ENCODE measurements around the gene CDK15.

DNA sequence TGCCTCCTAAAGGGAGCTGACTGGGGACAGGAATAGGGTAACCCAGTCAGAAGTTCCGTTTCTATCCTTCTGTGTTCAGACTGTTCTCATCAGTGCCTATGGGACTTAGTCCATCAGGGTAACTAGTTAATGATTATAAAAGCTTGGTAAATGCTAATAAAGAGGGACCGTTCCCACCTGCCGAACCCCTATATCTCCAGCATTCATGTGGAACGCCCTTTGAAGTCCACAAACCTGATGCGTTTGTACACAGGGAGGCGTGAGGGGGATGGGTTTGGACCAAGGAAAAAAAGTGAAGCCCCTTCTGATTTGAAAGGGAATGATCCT, 112.9 kb downstream of the CDK15 start:
- TF ChIP-seq ZNF146 (tag by site-specific recombination; IDR thresholded peaks at IDR 0.05): no peak
- no peak for TF ChIP-seq ZNF629 (tag by site-specific recombination; IDR thresholded peaks at IDR 0.05)
- TF ChIP-seq, protein P1, sequence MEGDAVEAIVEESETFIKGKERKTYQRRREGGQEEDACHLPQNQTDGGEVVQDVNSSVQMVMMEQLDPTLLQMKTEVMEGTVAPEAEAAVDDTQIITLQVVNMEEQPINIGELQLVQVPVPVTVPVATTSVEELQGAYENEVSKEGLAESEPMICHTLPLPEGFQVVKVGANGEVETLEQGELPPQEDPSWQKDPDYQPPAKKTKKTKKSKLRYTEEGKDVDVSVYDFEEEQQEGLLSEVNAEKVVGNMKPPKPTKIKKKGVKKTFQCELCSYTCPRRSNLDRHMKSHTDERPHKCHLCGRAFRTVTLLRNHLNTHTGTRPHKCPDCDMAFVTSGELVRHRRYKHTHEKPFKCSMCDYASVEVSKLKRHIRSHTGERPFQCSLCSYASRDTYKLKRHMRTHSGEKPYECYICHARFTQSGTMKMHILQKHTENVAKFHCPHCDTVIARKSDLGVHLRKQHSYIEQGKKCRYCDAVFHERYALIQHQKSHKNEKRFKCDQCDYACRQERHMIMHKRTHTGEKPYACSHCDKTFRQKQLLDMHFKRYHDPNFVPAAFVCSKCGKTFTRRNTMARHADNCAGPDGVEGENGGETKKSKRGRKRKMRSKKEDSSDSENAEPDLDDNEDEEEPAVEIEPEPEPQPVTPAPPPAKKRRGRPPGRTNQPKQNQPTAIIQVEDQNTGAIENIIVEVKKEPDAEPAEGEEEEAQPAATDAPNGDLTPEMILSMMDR (tag by site-specific recombination; IDR thresholded peaks at IDR 0.05): no peak

All from HEK293 (cell line).